Astrocyte (in vitro differentiated cells and primary cell): Measurements from ENCODE around the gene BRSK1. TPM values are rescaled to one million over a fixed set of nuclear protein-coding genes. Genes with fewer than 3 reads are reported as not detected.

Source experiments
- DNase-seq: peaks from one replicate; pipeline ENCODE4 v3.0.0-alpha.2; 2010; ENCODE audit warnings: low read depth
- FAIRE-seq: peaks from 2 replicates; lab custom pipeline; 2011; peaks lifted over from hg19 to GRCh38; lab: Jason Lieb, UNC
- H2AFZ ChIP-seq: 2 replicates; pipeline ENCODE4 v1.6.0; 2012; ENCODE audit warnings: low read depth, low read length, inconsistent platforms
- H3K27ac ChIP-seq: 2 replicates; pipeline ENCODE4 v1.5.1; 2011; ENCODE audit warnings: low read depth, low read length, inconsistent platforms
- H3K27me3 ChIP-seq: 2 replicates; pipeline ENCODE4 v1.6.0; 2011; ENCODE audit warnings: low read length, inconsistent platforms; ENCODE audit not compliant: insufficient read depth
- H3K36me3 ChIP-seq: 2 replicates; pipeline ENCODE4 v1.5.1; 2011; ENCODE audit warnings: low read length, inconsistent platforms; ENCODE audit not compliant: insufficient read depth
- H3K4me1 ChIP-seq: 2 replicates; pipeline ENCODE4 v1.5.1; 2011; ENCODE audit warnings: low read length, inconsistent platforms; ENCODE audit not compliant: insufficient read depth
- H3K4me2 ChIP-seq: 2 replicates; pipeline ENCODE4 v1.6.0; 2012; ENCODE audit warnings: low read length, inconsistent platforms
- H3K4me3 ChIP-seq: 2 replicates; pipeline ENCODE4 v1.5.1; 2011; ENCODE audit warnings: low read depth, mild to moderate bottlenecking, low read length, inconsistent platforms; ENCODE audit not compliant: insufficient read depth
- H3K79me2 ChIP-seq: 2 replicates; pipeline ENCODE4 v1.6.0; 2012; ENCODE audit warnings: mild to moderate bottlenecking, low read length, inconsistent platforms; ENCODE audit not compliant: insufficient read depth
- H3K9ac ChIP-seq: 2 replicates; pipeline ENCODE4 v1.6.0; 2012; ENCODE audit warnings: mild to moderate bottlenecking, low read length, inconsistent platforms
- H3K9me3 ChIP-seq: 2 replicates; pipeline ENCODE4 v1.5.1; 2012; ENCODE audit warnings: low read depth, mild to moderate bottlenecking, low read length, inconsistent platforms; ENCODE audit not compliant: insufficient read depth
- H4K20me1 ChIP-seq: 2 replicates; pipeline ENCODE4 v1.6.0; 2012; ENCODE audit warnings: low read length, inconsistent platforms; ENCODE audit not compliant: insufficient read depth
- H3K27ac Mint-ChIP-seq: one replicate; pipeline ENCODE4 v1.8.0; 2021; ENCODE audit warnings: mild to moderate bottlenecking, mixed read lengths; ENCODE audit not compliant: unreplicated experiment
- H3K27me3 Mint-ChIP-seq: one replicate; pipeline ENCODE4 v1.8.0; 2021; ENCODE audit warnings: low read depth, mixed read lengths; ENCODE audit not compliant: unreplicated experiment
- H3K36me3 Mint-ChIP-seq: one replicate; pipeline ENCODE4 v1.8.0; 2021; ENCODE audit warnings: low read depth, mixed read lengths; ENCODE audit not compliant: unreplicated experiment
- H3K4me1 Mint-ChIP-seq: one replicate; pipeline ENCODE4 v1.8.0; 2021; ENCODE audit warnings: low read depth, mixed read lengths; ENCODE audit not compliant: unreplicated experiment
- H3K4me3 Mint-ChIP-seq: one replicate; pipeline ENCODE4 v1.8.0; 2021; ENCODE audit warnings: mild to moderate bottlenecking, moderate library complexity, mixed read lengths; ENCODE audit not compliant: unreplicated experiment
- H3K9me3 Mint-ChIP-seq: one replicate; pipeline ENCODE4 v1.8.0; 2021; ENCODE audit warnings: mild to moderate bottlenecking, mixed read lengths; ENCODE audit not compliant: unreplicated experiment
- CTCF ChIP-seq: IDR thresholded peaks from 2 replicates; pipeline ENCODE4 v1.5.1; 2011; ENCODE audit warnings: low read depth, mild to moderate bottlenecking, inconsistent platforms, low read length, moderate library complexity; ENCODE audit not compliant: insufficient read depth
- EZH2 ChIP-seq: IDR thresholded peaks from 2 replicates; pipeline ENCODE4 v1.6.1; 2012; ENCODE audit warnings: mild to moderate bottlenecking, low read length, inconsistent platforms; ENCODE audit not compliant: insufficient read depth
- total RNA-seq: library from RNA; stranded (reverse); gene quantifications from 2 replicates; pipeline ENCODE4 v1.2.1, GENCODE V29; 2021

Gene BRSK1
- total RNA-seq, 1 donor from 2014 or later = 18.8 TPM

- H3K4me1 ChIP-seq = peaks cover 36% of the 10 kb centered on the region
- H3K36me3 ChIP-seq = no peaks in the 10 kb centered on the region
- TF ChIP-seq EZH2 = no peak
- no peak for TF ChIP-seq CTCF
- no peak overlapping the region for H3K4me3 ChIP-seq
- Mint-ChIP-seq H3K36me3 (peaks cover 8% of the 10 kb centered on the region), H3K27ac (peak overlapping the region; percentile 14), H3K27me3 (no peaks in the 10 kb centered on the region), H3K4me3 (no peak overlapping the region), H3K9me3 (no peaks in the 10 kb centered on the region), H3K4me1 (peaks cover 43% of the 10 kb centered on the region)
- FAIRE-seq (no peak), DNase-seq (no peak)
- H2AFZ ChIP-seq = no peak overlapping the region
- no peaks in the 10 kb centered on the region for H3K27me3 ChIP-seq
- H3K4me2 ChIP-seq = no peak overlapping the region
- no peak overlapping the region for H3K27ac ChIP-seq
- H4K20me1 ChIP-seq = peaks cover 100% of the 10 kb centered on the region
- peaks cover 100% of the 10 kb centered on the region for H3K79me2 ChIP-seq
- no peaks in the 10 kb centered on the region for H3K9me3 ChIP-seq
- no peak overlapping the region for H3K9ac ChIP-seq
Observed at GRCh38 chr19:55252760-55253663, 30.8 kb upstream of the BRSK1 start.

- H2AFZ ChIP-seq = no peak overlapping the region
- H3K79me2 ChIP-seq = peaks cover 97% of the 10 kb centered on the region
- no peak overlapping the region for H3K9ac ChIP-seq
- TF ChIP-seq EZH2 (no peak), CTCF (no peak)
- peaks cover 92% of the 10 kb centered on the region for H4K20me1 ChIP-seq
- H3K4me1 ChIP-seq = peaks cover 36% of the 10 kb centered on the region
- H3K4me3 ChIP-seq = no peak overlapping the region
- no peak overlapping the region for H3K27ac ChIP-seq
- no peaks in the 10 kb centered on the region for H3K9me3 Mint-ChIP-seq
- H3K4me1 Mint-ChIP-seq = peaks cover 38% of the 10 kb centered on the region
- peak overlapping the region; percentile 14 for H3K27ac Mint-ChIP-seq
- peak overlapping the region; percentile 13 for H3K4me2 ChIP-seq
- peaks cover 6% of the 10 kb centered on the region for H3K36me3 Mint-ChIP-seq
- no peaks in the 10 kb centered on the region for H3K27me3 ChIP-seq
- DNase-seq (no peak), FAIRE-seq (no peak)
- no peaks in the 10 kb centered on the region for H3K36me3 ChIP-seq
- H3K27me3 Mint-ChIP-seq = no peaks in the 10 kb centered on the region
- H3K9me3 ChIP-seq = no peaks in the 10 kb centered on the region
- H3K4me3 Mint-ChIP-seq = no peak overlapping the region
Observed at GRCh38 chr19:55253842-55254624, 29.8 kb upstream of the BRSK1 start.
